Activated CD4-positive, alpha-beta T cell treated with anti-CD3 and anti-CD28 coated beads, Interleukin-2, amount 50 U/mL, for 48 hours (primary cell): Measurements from ENCODE around the gene ADAP2.
"Not testable (repeated sequence)": the region's sequence is repeated elsewhere in the genome, so short reads cannot be mapped to it uniquely, and the experiment has no call there.

Source experiments
- DNase-seq, 2 experiments: peaks; one replicate each; pipeline ENCODE4 v3.0.0-alpha.2; 2020

ADAP2 gene

GRCh38 chr17:30921544-30922196, at the start of gene ADAP2:
Gene ADAP2, plus strand, starts transcription at chr17:30921945. Its CDS starts 70 bp downstream, at chr17:30922015.
- no peak for DNase-seq

GRCh38 chr17:30886187-30886586, 35.6 kb upstream of the ADAP2 start:
- no peak for DNase-seq

- DNase-seq, result no peak
These were observed 27.5 kb upstream of the ADAP2 start for GRCh38 chr17:30894236-30894635.

GRCh38 chr17:30897311-30897710, 24.4 kb upstream of the ADAP2 start:
- no peak for DNase-seq

- peak; percentile 28 to 37 for DNase-seq
These were observed 16.0 kb upstream of the ADAP2 start for GRCh38 chr17:30905742-30906100.

GRCh38 chr17:30906101-30906911, 15.4 kb upstream of the ADAP2 start, which contains the start of gene TEFM:
Gene TEFM, minus strand, starts transcription at chr17:30906238. Its CDS starts 40 bp downstream, at chr17:30906198.
- peak; percentile 92 to 93 for DNase-seq

- DNase-seq, result no peak
These were observed 12.9 kb upstream of the ADAP2 start for GRCh38 chr17:30908717-30909420.

- not testable (repeated sequence) for DNase-seq
These were observed 11.6 kb upstream of the ADAP2 start for GRCh38 chr17:30910151-30910550.

- no peak for DNase-seq
These were observed 7.8 kb upstream of the ADAP2 start for GRCh38 chr17:30913955-30914354.

- DNase-seq, result no peak
These were observed 5.7 kb upstream of the ADAP2 start for GRCh38 chr17:30915833-30916611.

GRCh38 chr17:30917050-30917449, 4.7 kb upstream of the ADAP2 start:
- DNase-seq, result no peak

GRCh38 chr17:30920282-30920681, 1.5 kb upstream of the ADAP2 start:
- no peak for DNase-seq

GRCh38 chr17:30920683-30921543, 832 bp upstream of the ADAP2 start:
- no peak for DNase-seq

GRCh38 chr17:30922235-30923030, 688 bp downstream of the ADAP2 start:
- DNase-seq, result peak in 1 of 2 experiments; percentile 7

- no peak for DNase-seq
These were observed 2.6 kb downstream of the ADAP2 start for GRCh38 chr17:30924341-30924740.

- DNase-seq, result no peak
These were observed 4.8 kb downstream of the ADAP2 start for GRCh38 chr17:30926516-30926915.

GRCh38 chr17:30927756-30928155, 6.0 kb downstream of the ADAP2 start:
- no peak for DNase-seq

GRCh38 chr17:30928584-30928983, 6.8 kb downstream of the ADAP2 start:
- DNase-seq, result no peak

GRCh38 chr17:30929081-30929633, 7.4 kb downstream of the ADAP2 start:
- no peak for DNase-seq

- DNase-seq, result not testable (repeated sequence)
These were observed 8.1 kb downstream of the ADAP2 start for GRCh38 chr17:30929861-30930260.

GRCh38 chr17:30930495-30930894, 8.8 kb downstream of the ADAP2 start:
- DNase-seq, result no peak
